Memory B cell (primary cell): ENCODE measurements around the gene ANXA1.

Experiments
- ATAC-seq: fragments of 150-1000 bp; cut with Tn5 transposase; 2 replicates; pipeline ENCODE4 v1.10.0; 2021; ENCODE audit warnings: low read depth, mild to moderate bottlenecking, moderate library complexity
- DNase-seq, 2 donors: peaks; one replicate each; pipeline ENCODE4 v3.0.0; 2022; ENCODE audit warnings: low spot score in 2 of 2
- H3K27ac Mint-ChIP-seq: one replicate; pipeline ENCODE4 v1.8.0; 2022; ENCODE audit warnings: mild to moderate bottlenecking, moderate library complexity, mixed read lengths
- H3K27me3 Mint-ChIP-seq: one replicate; pipeline ENCODE4 v1.8.0; 2022; ENCODE audit warnings: mixed read lengths
- H3K36me3 Mint-ChIP-seq: one replicate; pipeline ENCODE4 v1.8.0; 2022; ENCODE audit warnings: mild to moderate bottlenecking, mixed read lengths
- H3K4me1 Mint-ChIP-seq: one replicate; pipeline ENCODE4 v1.8.0; 2022; ENCODE audit warnings: mixed read lengths
- H3K4me3 Mint-ChIP-seq: one replicate; pipeline ENCODE4 v1.8.0; 2022; ENCODE audit warnings: mild to moderate bottlenecking, moderate library complexity, mixed read lengths
- H3K9me3 Mint-ChIP-seq: one replicate; pipeline ENCODE4 v1.8.0; 2022; ENCODE audit warnings: mixed read lengths

ANXA1 gene

GRCh38 chr9:73152543-73152844 lies 829 bp downstream of the ANXA1 start:
- H3K27me3 Mint-ChIP-seq: peaks cover 2% of the 10 kb centered on the region
- H3K4me1 Mint-ChIP-seq: peaks cover 5% of the 10 kb centered on the region
- H3K27ac Mint-ChIP-seq: no peak overlapping the region
- peaks cover 1% of the 10 kb centered on the region for H3K9me3 Mint-ChIP-seq
- no peaks in the 10 kb centered on the region for H3K36me3 Mint-ChIP-seq
- ATAC-seq (no peak), DNase-seq (no peak)
- no peak overlapping the region for H3K4me3 Mint-ChIP-seq

GRCh38 chr9:73152953-73153352 lies 1.3 kb downstream of the ANXA1 start:
- no peak for ATAC-seq
- peaks cover 4% of the 10 kb centered on the region for H3K4me1 Mint-ChIP-seq

GRCh38 chr9:73153793-73154227 lies 2.1 kb downstream of the ANXA1 start:
- no peak overlapping the region for H3K27ac Mint-ChIP-seq
- no peaks in the 10 kb centered on the region for H3K27me3 Mint-ChIP-seq
- ATAC-seq: no peak
- H3K36me3 Mint-ChIP-seq: no peaks in the 10 kb centered on the region
- no peak overlapping the region for H3K4me3 Mint-ChIP-seq
- H3K4me1 Mint-ChIP-seq: no peaks in the 10 kb centered on the region
- DNase-seq: no peak
- H3K9me3 Mint-ChIP-seq: no peaks in the 10 kb centered on the region

More at GRCh38 chr9:73152953-73153352, 1.3 kb downstream of the ANXA1 start:
- DNase-seq: no peak
- Mint-ChIP-seq H3K9me3 (peaks cover 1% of the 10 kb centered on the region), H3K27ac (no peak overlapping the region), H3K4me3 (no peak overlapping the region), H3K27me3 (peaks cover 2% of the 10 kb centered on the region), H3K36me3 (no peaks in the 10 kb centered on the region)

- no peaks in the 10 kb centered on the region for H3K9me3 Mint-ChIP-seq
- H3K4me1 Mint-ChIP-seq: no peaks in the 10 kb centered on the region
- H3K36me3 Mint-ChIP-seq: no peaks in the 10 kb centered on the region
- DNase-seq: no peak
- no peak for ATAC-seq
- H3K4me3 Mint-ChIP-seq: no peak overlapping the region
- no peak overlapping the region for H3K27ac Mint-ChIP-seq
- H3K27me3 Mint-ChIP-seq: no peaks in the 10 kb centered on the region
Measured at GRCh38 chr9:73154271-73154670, 2.6 kb downstream of the ANXA1 start.

- Mint-ChIP-seq H3K36me3 (no peaks in the 10 kb centered on the region), H3K9me3 (no peaks in the 10 kb centered on the region), H3K27ac (no peak overlapping the region), H3K27me3 (no peaks in the 10 kb centered on the region), H3K4me1 (no peaks in the 10 kb centered on the region), H3K4me3 (no peak overlapping the region)
- ATAC-seq (no peak), DNase-seq (no peak)
Measured at GRCh38 chr9:73154722-73155121, 3.1 kb downstream of the ANXA1 start.

- no peak for ATAC-seq
- H3K4me1 Mint-ChIP-seq: no peaks in the 10 kb centered on the region
Measured at GRCh38 chr9:73155377-73155776, 3.7 kb downstream of the ANXA1 start.

GRCh38 chr9:73155968-73156864 lies 4.6 kb downstream of the ANXA1 start:
- no peak for DNase-seq
- H3K27me3 Mint-ChIP-seq: no peaks in the 10 kb centered on the region
- H3K27ac Mint-ChIP-seq: no peak overlapping the region
- H3K4me1 Mint-ChIP-seq: no peaks in the 10 kb centered on the region
- no peaks in the 10 kb centered on the region for H3K9me3 Mint-ChIP-seq
- no peak overlapping the region for H3K4me3 Mint-ChIP-seq
- no peak for ATAC-seq
- H3K36me3 Mint-ChIP-seq: no peaks in the 10 kb centered on the region

More at GRCh38 chr9:73155377-73155776, 3.7 kb downstream of the ANXA1 start:
- H3K27ac Mint-ChIP-seq: no peak overlapping the region
- no peaks in the 10 kb centered on the region for H3K9me3 Mint-ChIP-seq
- no peaks in the 10 kb centered on the region for H3K27me3 Mint-ChIP-seq
- no peak overlapping the region for H3K4me3 Mint-ChIP-seq
- no peaks in the 10 kb centered on the region for H3K36me3 Mint-ChIP-seq
- DNase-seq: no peak

GRCh38 chr9:73156865-73157187 lies 5.2 kb downstream of the ANXA1 start:
- H3K9me3 Mint-ChIP-seq: no peaks in the 10 kb centered on the region
- no peak overlapping the region for H3K27ac Mint-ChIP-seq
- H3K27me3 Mint-ChIP-seq: no peaks in the 10 kb centered on the region
- DNase-seq (no peak), ATAC-seq (no peak)
- no peaks in the 10 kb centered on the region for H3K36me3 Mint-ChIP-seq
- no peaks in the 10 kb centered on the region for H3K4me1 Mint-ChIP-seq
- no peak overlapping the region for H3K4me3 Mint-ChIP-seq

- ATAC-seq (no peak), DNase-seq (no peak)
- Mint-ChIP-seq H3K36me3 (no peaks in the 10 kb centered on the region), H3K4me3 (no peak overlapping the region), H3K27me3 (no peaks in the 10 kb centered on the region), H3K4me1 (no peaks in the 10 kb centered on the region), H3K9me3 (no peaks in the 10 kb centered on the region), H3K27ac (no peak overlapping the region)
Measured at GRCh38 chr9:73157811-73158210, 6.1 kb downstream of the ANXA1 start.

- H3K27me3 Mint-ChIP-seq: no peaks in the 10 kb centered on the region
- DNase-seq (no peak), ATAC-seq (no peak)
- no peaks in the 10 kb centered on the region for H3K36me3 Mint-ChIP-seq
- no peak overlapping the region for H3K27ac Mint-ChIP-seq
- H3K4me3 Mint-ChIP-seq: no peak overlapping the region
- no peaks in the 10 kb centered on the region for H3K4me1 Mint-ChIP-seq
- no peaks in the 10 kb centered on the region for H3K9me3 Mint-ChIP-seq
Measured at GRCh38 chr9:73158723-73159122, 7.1 kb downstream of the ANXA1 start.

GRCh38 chr9:73160868-73161267 lies 9.2 kb downstream of the ANXA1 start:
- H3K27ac Mint-ChIP-seq: no peak overlapping the region
- H3K9me3 Mint-ChIP-seq: no peaks in the 10 kb centered on the region
- DNase-seq (no peak), ATAC-seq (no peak)
- no peaks in the 10 kb centered on the region for H3K36me3 Mint-ChIP-seq
- H3K27me3 Mint-ChIP-seq: no peaks in the 10 kb centered on the region
- no peak overlapping the region for H3K4me3 Mint-ChIP-seq
- H3K4me1 Mint-ChIP-seq: no peaks in the 10 kb centered on the region

GRCh38 chr9:73162987-73163768 lies 11.5 kb downstream of the ANXA1 start:
- no peak overlapping the region for H3K4me3 Mint-ChIP-seq
- no peaks in the 10 kb centered on the region for H3K4me1 Mint-ChIP-seq
- no peak overlapping the region for H3K27ac Mint-ChIP-seq
- ATAC-seq (no peak), DNase-seq (no peak)
- H3K36me3 Mint-ChIP-seq: no peaks in the 10 kb centered on the region
- H3K9me3 Mint-ChIP-seq: no peaks in the 10 kb centered on the region
- H3K27me3 Mint-ChIP-seq: no peaks in the 10 kb centered on the region

- DNase-seq: no peak
- no peaks in the 10 kb centered on the region for H3K27me3 Mint-ChIP-seq
- H3K36me3 Mint-ChIP-seq: no peaks in the 10 kb centered on the region
- ATAC-seq: no peak
- H3K9me3 Mint-ChIP-seq: no peaks in the 10 kb centered on the region
- no peak overlapping the region for H3K27ac Mint-ChIP-seq
- H3K4me1 Mint-ChIP-seq: peaks cover 2% of the 10 kb centered on the region
- no peak overlapping the region for H3K4me3 Mint-ChIP-seq
Measured at GRCh38 chr9:73165911-73166310, 14.2 kb downstream of the ANXA1 start.

GRCh38 chr9:73166468-73166867 lies 14.8 kb downstream of the ANXA1 start:
- DNase-seq (no peak), ATAC-seq (no peak)
- Mint-ChIP-seq H3K27ac (no peak overlapping the region), H3K4me1 (peaks cover 2% of the 10 kb centered on the region), H3K27me3 (no peaks in the 10 kb centered on the region), H3K4me3 (no peak overlapping the region), H3K36me3 (no peaks in the 10 kb centered on the region), H3K9me3 (no peaks in the 10 kb centered on the region)
